Putamen (tissue), 1 donor: ENCODE measurements around the gene PAK1IP1.
A peak's percentile ranks its signal among the peaks of the same experiment; 100 is the strongest.
"Not testable (repeated sequence)": the region's sequence is repeated elsewhere in the genome, so short reads cannot be mapped to it uniquely, and the experiment has no call there.

Experiments used
- DNase-seq: peaks from one replicate; pipeline ENCODE4 v3.0.0-alpha.2; 2016; ENCODE audit warnings: low spot score

Gene PAK1IP1

DNA sequence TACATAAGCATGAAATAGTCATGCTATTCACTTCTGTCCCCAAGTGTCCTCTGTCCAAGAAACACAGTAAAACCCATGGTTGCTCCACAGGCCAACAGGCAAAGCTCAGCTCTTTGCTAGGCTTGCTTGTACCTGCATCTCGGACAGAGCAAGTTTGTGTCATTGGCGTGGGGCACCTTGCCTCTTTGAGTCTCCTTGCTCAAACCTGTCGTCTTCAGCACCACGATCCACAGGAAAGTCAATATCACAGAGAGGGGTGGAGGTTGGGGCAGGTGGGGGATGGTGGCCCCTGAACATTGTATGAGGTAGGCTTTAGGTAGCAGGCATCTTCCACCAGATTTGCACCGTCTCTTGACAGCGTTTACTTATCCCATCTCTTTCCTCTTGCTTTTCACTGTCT, 48.7 kb downstream of the PAK1IP1 start:
- DNase-seq: no peak

DNA sequence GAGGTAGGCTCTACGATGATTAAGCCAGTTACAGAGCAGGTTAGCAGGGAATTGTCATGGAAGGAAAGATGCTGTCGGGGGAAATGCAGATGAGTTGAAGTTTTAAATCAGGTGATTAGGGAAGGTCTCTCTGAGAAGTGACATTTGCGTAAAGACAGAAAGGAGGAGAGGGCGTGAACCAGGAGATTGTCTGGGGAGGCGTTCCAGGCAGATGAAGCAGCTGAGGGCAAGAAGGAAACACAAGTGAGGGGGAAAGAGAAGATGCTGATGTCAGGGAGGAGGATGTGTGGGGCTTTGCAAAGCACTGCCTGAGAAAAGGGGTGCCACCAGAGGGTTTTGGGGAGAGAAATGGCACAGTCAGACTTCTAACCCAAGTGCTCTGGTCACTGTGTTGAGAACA, 50.3 kb downstream of the PAK1IP1 start:
- no peak for DNase-seq

DNA sequence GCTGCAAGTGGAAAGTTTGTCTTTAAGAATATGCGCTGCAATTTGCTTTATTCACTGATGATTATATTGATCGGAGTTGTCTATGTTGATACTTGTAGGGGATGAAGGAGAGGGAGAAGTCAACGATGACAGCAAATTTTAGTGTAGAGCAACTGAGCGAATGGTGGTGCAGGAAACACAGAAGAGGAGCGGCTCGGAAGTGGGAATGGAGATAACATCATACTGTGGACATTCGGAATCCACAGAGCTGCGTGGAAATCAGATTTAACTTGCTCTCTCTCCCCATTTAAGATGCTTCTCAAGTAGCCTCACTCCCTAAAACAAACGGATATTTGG, 52.1 kb downstream of the PAK1IP1 start:
- DNase-seq: peak; percentile 53

DNA sequence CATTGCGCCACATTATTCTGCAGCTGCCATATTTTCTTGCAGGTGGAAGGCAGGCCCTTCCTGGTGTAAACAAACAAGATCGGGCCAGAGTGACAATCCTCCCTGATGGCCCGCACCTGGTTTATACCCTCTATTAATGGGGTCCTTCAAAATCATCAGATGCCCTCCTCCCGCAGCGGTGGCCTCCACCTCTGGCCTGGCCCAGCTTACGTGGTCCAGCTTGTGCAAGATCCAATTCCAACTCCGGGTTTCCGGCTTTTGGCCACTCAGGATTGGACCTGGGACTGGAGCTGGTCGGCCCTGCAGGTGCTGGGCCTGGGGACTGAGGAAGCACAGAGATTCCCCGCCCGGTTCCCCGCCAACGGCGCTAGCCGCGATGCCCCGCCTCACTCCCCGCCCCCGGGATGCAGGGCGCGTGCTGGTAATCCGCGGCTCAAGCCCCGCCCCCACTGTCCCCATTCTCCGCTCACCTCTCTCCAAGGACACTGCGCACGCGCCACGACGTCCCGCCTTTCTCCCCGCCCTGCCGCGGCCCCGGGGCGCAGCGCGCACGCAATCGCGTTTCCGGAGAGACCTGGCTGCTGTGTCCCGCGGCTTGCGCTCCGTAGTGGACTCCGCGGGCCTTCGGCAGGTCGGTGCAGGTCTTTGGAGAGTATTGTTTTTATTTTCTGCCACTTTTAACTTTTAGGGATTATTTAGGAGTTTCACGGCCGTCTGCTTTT, 52.6 kb downstream of the PAK1IP1 start, which contains the start of gene TMEM14B:
TMEM14B (plus strand) TSS at position 555 of the 722 bp plus-strand sequence. CDS start 1,441 bp downstream, outside the sequence.
- DNase-seq: peak; percentile 98

DNA sequence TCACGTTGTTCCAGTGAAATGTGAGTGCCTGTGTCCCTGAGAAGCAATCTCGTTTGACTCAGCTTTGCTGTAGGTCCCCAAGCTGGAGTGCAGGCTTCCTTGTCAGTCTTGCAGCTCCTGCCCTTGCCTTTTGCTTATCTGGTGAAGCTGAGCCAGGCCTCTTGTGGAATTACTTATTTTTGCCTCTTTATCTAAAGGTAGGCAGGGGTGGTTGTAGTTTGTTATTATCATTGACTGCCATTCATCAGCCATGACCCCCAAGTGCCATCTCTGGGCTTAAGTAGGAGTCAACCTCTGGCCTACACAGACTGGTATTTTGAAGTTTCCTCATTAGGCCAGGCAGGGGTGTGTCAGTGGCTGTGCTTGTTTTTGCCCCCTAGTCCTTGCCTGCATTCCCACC, 55.0 kb downstream of the PAK1IP1 start:
- DNase-seq: no peak

DNA sequence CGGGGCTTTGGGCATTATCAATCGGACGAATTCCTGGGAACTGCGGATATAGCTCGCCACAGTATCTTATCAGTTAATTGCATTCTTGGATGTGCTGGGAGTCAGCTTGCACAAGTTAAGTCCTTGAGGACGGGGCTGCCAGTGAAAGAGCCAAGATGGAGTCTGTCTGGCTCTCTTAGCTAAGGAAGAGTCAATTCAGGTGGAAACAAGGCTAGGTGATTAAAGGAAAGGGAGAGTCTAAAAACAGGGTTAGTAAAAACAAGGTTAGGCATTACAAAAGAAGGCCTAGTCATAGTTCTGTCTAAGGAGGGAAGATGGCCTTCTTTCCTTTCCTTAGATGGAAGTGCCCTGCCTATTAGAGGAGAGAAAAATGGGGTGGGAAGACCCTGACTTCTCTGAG, 55.8 kb downstream of the PAK1IP1 start:
- not testable (repeated sequence) for DNase-seq

DNA sequence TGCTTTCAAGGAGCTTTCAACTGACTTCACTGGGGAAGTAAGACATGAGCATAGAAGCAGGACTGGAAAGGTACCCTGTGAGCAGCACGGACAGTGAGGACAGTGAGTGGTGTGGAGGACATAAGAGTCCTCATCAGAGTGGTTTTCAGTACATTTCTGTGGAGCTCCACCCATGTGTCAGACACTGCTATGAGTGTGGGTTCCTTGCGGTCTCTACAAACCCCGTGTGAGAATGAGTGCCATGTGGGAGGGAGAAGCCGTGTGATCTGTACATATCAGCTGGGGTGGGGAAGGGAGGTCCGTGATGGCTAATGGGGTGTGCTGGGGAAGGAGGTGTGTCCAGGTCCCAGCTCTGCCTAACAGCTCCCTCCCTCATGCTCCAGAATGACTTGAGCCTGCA, 57.0 kb downstream of the PAK1IP1 start:
- not testable (repeated sequence) for DNase-seq

DNA sequence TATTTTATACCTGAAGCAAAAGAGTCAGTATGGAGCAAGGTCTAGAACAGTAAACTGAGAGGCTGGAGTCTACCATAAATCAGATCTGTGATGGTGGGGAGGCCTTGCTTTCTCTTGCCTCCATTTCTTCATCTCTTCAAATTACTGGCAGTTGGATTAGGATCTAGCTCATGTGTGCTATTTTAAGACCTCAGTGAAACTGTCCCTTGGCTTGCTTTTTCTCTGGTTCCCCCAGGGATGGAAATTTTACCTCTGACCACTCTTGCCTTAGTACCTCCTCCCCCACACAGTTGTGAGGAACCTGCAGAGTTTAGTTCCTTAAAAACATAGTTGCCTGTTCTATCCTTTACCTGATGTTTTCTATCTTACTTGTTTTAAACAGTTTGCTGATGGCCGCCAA, 61.3 kb downstream of the PAK1IP1 start:
- DNase-seq: no peak
